HG03439 (cell line): ENCODE measurements around the gene TMEM150B.
A peak's percentile ranks its signal among the peaks of the same experiment; 100 is the strongest.

ENCODE experiments used
- ATAC-seq: cut with Tn5 transposase; IDR thresholded peaks from one replicate; pipeline ENCODE4 v1.9.1; 2021; ENCODE audit warnings: mild to moderate bottlenecking, moderate library complexity; ENCODE audit not compliant: unreplicated experiment

TMEM150B gene

DNA sequence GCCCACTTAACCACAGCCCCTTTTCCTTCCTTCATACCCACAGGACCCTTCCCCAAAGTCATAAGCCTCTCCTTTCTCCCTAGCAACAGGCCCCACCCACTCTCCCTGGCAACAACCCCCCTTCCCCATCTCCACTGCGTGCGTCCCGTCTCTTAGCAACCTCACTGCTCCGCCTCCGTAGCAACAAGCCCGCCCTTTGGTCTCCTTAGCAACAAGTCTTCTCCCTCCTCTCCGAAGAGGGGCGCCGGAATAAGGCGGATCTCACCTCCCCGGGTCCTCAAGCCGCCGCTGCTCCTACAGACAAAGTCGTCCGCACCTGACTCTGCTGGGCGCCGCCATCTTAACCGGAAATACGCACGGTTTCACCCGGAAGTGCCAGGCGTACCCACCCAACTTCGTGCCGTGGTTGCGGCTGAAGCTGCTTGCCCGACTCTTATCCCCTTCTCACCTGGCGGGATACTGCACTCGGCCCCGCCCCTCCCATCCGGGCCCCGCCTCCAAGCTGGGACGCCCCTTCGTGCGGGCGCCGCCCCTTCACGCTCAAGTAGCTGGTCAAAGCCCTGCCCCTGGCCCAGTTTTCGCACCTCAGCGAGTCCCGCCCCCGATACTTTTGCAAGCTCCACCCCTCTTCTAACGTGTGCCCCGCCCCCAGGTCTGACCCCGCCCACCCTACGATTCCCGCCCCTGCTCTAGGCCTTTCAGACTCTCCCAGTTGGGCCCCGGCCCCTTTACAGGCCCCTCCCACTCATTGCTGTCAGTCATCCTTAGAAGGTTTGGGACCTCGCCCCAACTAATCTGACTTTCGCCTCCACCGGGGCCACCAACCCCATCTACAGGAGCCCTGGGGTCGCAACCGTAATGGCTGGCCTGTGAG is 45.1 kb downstream of the TMEM150B start, which contains the start of gene HSPBP1:
HSPBP1 (minus strand) TSS at position 341 of the 874 bp plus-strand sequence. CDS start 502 bp downstream, outside the sequence.
- ATAC-seq = peak; percentile 79

DNA sequence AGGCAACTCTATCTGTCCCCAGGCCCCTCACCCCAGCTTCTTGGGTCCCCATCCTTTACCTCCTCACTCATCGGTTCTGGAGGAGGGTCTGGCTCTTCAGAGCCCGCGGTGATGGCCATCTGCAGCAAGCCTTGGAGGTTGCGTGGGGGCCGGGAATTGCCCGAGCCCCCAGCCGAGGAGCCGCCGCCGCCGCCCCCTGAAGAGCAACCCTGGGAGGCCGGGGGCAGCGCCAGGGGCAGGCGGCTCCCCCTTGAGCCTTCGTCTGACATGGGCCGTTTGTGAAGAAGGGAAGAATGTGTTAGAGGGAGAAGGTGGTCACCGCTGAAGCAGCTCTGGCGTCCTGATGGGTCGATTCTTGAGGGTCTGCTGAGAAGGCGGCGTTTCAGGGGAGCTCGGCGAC is 45.8 kb downstream of the TMEM150B start:
- no peak for ATAC-seq

DNA sequence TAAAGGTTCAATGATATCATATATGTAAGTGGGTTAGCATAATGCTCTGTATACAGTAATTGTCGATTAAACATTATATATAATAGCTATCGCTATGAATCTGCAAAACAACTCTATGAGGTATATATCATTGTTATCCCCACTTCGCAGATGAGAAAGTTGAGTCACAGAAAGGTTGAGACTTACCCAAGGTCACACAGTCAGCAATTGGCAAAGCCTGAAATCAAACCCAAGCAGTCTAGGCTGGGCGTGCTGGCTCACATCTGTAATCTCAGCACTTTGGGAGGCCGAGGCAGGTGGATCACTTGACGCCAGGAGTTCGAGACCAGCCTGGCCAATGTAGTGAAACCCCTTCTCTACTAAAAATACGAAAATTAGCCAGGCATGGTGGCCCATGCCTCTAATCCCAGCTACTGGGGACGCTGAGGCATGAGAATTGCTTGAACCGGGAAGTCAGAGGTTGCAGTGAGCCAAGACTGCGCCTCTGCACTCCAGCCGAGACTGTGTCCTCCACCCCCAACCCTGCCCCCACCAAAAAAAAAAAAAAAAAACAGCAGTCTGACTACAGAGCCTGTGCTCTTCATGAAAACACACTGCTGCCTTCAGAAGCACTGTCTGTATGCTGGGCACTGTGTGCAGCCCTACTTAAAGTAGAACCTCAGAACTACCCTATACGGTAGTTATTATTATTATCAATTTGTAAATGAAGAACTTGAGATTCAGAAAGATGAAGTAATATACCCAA is 46.6 kb downstream of the TMEM150B start:
- ATAC-seq = no peak

DNA sequence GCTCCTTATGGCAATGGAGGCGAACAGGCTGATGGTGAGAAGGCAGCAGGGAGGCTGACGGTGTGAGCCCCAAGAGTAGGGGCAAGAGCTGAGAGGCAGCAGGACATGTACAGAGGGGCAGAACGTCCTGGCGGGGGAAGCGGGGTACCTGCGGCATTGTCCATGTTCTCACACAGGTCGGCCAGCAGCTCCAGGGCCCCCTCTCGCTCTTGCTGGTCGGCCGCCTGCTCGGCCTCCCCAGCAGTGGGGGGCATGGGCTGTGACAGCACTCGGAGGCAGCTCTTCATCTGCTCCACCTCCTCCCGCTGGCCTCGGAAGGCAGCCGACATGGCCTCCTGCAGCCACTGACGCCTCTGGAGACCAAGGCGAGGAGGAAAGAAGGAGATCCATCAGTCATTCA is 47.6 kb downstream of the TMEM150B start:
- ATAC-seq = no peak

DNA sequence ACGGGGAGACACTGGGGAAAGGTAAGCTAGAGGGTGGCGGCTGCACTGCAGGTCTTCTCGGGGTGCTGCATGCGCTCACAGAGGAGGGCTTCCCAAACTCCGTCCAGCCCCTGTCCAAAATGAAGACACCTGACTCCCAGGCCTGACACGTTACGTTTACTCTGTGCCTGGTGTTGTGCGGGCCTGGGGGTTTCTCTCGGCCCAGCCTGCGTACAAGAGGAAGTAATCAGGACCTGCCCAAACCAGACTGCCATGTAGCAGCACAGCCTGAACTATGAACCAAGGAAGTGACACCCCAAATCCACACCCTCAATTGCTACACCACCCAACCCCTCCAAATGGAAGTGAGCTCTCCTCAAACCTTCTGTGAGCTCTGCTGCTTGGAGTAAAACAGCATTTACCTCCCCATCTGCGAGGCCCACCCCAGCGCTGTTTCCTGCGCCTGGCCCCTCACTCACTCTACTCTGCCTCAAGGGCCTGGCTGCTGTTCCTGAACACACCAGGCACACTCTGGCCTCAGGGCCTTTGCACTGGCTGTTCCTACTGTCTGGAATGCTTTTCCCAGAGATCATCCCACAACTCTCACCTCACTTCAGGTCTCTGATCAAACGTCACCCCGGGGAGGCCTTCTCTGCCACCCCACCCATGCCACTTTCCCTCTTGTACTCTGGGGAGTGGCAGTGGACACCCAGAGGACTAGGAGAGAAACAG is 48.3 kb downstream of the TMEM150B start:
- ATAC-seq = no peak

DNA sequence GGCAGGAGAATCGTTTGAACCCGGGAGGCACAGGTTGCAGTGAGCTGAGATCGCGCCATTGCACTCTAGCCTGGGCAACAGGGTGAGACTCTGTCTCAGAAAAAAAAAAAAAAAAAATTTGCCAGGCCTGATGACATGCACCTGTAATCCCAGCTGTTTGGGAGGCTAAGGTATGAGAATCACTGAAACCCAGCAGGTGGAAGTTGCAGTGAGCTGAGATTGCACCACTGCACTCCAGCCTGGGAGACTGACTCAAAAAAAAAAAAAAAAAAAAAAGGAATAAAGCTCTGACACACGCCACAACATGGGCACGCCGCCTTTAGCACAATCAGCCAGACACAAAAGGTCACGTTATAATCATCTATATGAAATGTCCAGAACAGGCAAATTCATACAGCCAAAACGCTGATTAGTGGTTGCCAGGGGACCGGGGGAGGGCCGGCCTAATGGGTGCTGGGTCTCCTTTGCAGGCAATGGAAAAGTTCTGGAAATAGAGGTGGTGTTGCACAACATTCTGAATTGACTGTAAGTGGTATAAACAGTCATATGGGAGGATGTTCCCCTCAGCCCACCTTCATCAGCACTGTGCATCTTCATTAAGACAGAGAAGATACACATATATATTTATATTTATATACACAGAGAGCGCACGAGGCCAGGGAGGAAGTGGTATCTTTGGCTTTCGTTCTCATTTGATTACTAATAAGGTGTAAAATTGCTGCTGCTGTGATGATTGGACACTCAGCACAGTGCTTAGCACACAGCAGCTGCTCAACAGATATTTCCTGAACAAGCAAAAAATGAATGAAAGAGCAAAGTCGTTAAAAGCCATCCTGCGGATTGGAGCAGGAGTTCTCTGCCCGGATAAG is 49.1 kb downstream of the TMEM150B start:
- no peak for ATAC-seq

DNA sequence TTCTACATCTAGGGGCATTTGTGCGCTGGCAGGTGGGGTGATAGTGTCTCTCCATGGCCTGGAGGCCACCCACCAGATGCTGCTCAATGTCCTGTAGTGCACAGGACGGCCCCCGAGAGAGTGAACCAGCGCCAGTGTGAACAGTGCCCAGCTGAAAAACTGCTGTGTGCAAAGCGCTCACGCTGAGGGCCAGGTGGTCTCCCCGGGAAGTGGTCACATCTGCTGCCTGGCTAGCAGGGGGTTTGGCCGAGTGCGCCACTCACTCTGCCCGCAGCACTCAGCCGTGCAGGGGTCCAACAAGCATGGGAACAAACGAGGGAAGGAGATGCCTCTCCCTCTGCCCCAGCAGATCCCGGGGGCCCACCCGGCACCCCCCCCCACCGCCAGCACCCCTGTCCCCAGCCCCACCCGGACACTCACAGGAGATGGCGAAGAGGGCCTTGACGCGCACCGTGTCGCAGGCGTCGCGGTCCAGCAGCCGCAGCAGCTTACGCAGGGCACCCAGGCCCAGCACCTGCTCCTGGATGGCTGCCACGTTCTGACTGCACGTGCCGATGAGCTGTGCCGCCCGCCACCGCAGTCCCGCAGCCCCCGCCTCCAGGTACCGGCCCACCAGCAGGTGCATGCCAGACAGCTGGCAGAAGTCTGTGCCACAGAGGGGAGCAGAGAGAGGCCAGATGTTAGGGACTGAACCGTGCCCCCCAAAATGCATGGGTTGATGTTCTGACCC is 51.0 kb downstream of the TMEM150B start:
- ATAC-seq = no peak

DNA sequence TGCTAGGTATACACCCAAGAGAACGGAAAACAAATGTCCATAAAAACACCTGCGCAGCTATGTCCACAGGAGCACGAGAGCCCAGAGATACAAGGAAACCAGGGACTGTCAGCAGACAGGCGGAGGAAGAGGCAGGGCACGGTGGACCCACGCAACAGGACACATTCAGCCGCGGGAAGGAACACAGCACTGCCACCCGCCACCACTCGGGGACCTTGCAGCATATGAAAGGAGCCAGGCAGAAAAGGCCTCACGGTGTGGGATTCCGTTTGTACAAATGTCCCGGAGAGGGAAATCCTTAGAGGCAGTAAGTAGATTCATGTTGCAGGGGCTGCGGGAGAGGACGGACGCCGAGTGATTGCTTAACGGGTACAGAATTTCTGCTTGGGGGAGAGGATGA is 53.0 kb downstream of the TMEM150B start:
- no peak for ATAC-seq

DNA sequence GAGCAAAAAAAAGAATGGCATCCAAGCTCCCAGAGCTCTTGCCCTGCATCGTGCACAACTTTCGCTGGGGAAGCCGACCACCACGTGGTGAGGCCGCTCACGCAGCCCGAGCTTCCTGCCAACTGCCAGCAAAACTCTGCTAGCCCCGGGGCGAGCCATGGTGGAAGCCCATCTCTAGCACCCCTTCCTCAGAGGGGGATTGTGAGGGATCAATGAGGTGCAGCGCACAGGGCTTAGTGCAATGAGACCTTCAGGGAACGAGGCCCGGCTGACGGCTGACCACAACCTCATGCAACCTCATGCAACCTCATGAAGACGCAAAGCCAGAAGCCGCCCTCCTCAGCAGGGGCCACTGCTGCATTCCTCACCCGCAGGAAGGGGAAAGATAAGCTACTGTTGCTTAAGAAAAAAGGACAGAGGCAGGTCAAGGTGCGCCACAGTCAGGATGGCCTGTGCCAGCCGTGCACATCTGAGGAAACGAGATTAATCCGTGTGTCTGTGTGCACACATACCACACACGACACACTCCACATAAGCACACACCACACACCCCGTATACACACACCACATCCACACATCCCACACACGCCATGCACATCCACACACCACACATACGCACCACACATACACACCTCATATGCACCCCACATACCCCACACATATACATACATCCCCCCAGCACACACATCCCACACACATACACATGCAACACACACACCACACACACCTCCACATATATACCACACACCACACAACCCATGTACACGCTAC is 54.8 kb downstream of the TMEM150B start:
- no peak for ATAC-seq

DNA sequence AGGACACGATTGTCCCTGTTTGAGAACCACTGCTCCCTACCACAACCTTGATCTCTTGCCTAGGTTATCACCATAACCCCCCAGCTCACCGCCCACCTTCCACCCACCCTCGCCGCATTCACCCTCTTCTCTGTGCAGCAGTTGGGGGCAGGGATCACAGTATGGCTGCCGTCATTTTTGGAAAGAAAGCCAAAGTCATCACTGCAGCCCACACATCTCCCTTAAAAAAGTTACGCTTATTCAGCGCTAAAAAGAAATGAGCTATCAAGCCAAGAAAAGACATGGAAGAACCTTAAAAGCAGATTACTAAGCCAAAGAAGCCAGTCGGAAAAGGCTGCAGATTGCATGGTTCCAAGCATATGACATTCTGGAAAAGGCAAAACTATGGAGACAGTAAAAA is 55.8 kb downstream of the TMEM150B start:
- ATAC-seq = no peak

DNA sequence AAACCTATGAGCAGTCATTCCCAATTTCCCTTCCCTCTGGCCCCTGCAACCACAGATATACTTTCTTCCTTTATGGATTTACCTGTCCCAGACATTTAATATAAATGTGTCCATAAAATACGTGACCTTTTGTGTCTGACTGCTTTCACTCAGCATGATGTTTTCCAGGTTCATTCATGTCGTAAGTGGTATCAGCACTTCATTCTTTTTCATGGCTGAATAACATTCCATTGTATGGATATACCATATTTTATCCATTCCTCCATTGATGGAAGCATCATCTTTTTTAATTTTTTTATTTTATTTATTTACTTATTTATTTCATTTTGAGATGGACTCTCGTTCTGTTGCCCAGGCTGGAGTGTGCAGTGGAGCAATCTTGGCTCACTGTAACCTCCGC is 58.3 kb downstream of the TMEM150B start:
- ATAC-seq = no peak

DNA sequence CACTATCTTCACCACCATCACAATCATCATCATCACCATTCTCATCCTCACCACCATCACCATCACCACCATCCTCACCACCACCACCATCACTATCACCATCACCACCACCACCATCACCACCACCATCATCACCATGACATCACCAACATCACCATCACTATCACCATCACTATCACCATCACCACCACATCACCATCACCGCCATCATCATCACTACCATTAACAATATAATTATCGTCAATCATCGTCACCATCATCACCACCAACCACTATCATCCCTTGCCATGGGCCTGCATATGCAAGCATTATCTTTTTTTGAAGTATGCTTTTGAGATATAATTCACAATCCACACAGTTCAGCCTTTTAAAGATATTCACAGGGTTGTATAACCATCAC is 58.7 kb downstream of the TMEM150B start:
- ATAC-seq = no peak

DNA sequence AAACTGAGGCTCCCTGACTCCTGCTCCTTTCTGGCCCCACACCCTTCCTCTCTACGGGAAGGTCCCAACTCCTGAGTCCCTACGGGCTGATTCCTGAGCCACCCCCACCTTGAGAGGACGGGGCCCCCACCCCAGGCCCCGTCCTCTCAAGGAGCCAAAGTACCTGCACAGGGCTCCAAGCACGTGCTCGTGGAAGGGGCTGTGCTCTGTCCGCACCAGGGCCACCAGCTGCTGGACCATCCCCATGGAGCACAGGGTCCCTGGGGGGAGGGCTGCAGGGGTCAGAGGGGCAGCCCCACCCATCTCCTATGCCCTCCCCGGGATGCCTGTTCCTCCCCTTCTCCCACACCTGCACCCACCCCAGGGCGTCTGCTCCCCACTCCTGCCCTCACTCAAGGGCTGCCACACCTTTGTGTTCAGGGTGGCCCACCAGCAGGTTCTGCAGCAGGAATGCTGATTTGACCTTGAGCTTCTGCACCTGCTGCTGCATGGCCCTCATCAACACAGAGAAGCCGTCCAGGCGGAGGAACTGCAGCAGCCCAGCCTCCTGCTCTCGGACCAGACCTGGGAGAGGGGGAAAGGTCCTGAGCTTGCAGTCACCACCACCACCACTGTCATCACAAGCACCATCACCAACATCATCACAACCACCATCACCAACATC is 59.3 kb downstream of the TMEM150B start:
- ATAC-seq = no peak

DNA sequence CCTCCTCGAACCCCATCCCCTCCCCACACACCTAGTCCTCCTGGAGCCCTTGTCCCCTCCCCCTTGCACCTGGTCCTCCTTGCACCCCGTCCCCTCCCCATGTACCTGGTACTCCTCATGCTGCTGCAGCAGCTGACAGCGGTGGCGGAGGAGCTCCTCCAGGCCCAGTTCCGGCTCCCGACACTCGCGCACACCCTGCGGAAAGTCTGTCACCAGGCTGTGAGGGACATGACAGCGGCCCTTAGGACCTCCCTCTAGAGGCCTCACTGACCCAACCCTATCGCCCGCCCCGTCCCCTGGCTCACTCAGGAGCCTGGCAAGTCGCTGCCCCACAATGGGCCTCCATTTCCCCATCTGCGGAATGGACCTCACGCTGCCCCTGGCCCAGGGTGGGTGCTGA is 60.0 kb downstream of the TMEM150B start:
- ATAC-seq = no peak

DNA sequence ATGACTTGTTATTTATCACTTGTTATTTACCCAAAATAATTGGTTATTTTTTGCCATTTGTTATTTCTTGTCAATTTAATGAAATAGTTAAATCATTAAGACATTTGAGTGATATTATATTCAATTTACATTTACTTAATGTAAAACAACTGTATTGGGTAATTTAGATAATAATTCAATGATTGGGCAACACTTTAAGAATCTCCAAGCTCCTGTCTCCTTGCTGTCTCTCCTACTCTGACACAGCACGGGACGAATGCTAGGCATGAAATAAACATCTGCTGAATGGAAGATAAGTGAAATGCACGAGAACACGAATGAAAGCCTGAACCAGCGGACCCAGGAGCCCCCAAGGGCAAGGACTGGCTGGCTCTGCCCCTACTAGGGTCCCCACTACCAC is 60.6 kb downstream of the TMEM150B start:
- no peak for ATAC-seq
